ENCODE data around the gene MIS12. TPM values are rescaled to one million over a fixed set of nuclear protein-coding genes. Genes with fewer than 3 reads are reported as not detected.
A peak's percentile ranks its signal among the peaks of the same experiment; 100 is the strongest.

MIS12 gene
- total and polyA plus RNA-seq, 2 of the 4 experiments (the other 2 are of a cell fraction): 7.5 to 11.7 TPM

DNA sequence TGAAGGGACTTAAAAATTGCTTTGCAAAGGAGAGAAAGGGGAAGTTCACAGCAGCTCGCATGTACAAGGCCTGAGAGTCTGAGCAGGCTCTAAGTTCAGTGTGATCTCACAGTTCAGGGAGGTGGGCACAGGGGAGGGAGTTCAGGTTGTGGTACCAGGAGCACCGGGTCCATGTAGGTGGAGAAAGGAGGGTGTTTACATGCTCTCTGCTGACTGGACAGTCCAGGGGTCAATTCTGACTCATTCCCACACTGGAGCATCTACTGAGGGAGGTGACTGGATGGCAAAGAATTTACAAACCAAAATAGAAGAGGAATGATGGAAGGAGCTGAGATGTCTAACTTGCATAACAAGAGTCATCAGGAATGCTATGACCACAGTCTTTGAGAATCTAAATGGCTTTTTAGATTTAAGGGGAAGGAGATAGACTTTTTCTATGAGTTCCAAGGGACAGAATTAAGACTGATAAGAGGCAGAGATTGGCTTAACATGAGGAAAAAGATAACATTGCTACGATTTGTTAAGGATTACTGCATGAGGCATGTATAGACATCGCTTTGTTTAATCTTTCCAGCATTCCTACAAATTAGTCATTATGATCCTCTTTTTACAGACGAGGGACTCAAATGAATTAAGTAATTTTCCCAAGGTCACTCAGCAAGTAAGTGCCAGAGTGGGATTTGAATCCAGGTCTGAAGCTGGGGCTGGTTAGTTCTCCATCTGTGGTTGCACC is 29.9 kb downstream of the MIS12 start:
- in situ Hi-C loops (cut with MboI; ENCODE audit: low sequenced_read_pairs): no loop called here

More for the DNA sequence above, 29.9 kb downstream of the MIS12 start:
- POLR2A ChIA-PET (ENCODE audit: unreplicated experiment): interaction anchor here (1.5 kb wide), 1 partner anchor 30 kb away, joined by 3 read pairs; the partner anchor contains the start of genes DERL2 and MIS12
- Histone ChIP-seq H2BK120ac (ENCODE audit: low read depth, low read length) (peak overlapping the region; percentile 98), H2AFZ (replicated peaks; ENCODE audit: low read length, poor library complexity) (peak overlapping the region; percentile 52), H3K18ac (ENCODE audit: low read depth, low read length) (peak overlapping the region; percentile 97), H3K36me3 (ENCODE audit: control insufficient read depth, insufficient read depth, low read length) (peaks cover 5% of the 10 kb centered on the region; the same call in 1 of the 2 replicates), H2AK9ac (replicated peaks; ENCODE audit: low read depth, low read length, poor library complexity) (peak overlapping the region; percentile 71), H3K9ac (ENCODE audit: low read depth, low read length) (peak overlapping the region; percentile 43), H3K27ac (ENCODE audit: insufficient read depth, low read length) (peak overlapping the region; percentile 99), H4K20me1 (ENCODE audit: insufficient read depth, low read length) (peaks cover 3% of the 10 kb centered on the region; the same call in 1 of the 2 replicates), H3K14ac (replicated peaks; ENCODE audit: low read depth, low read length) (peak overlapping the region; percentile 93), H3K4me1 (ENCODE audit: control insufficient read depth, insufficient read depth, low read length) (peaks cover 20% of the 10 kb centered on the region), H2BK15ac (ENCODE audit: low read depth, low read length) (peak overlapping the region; percentile 96; the same call in 2 of the 3 replicates), H2AK5ac (ENCODE audit: low read depth, low read length) (peak overlapping the region; percentile 97), H2BK20ac (ENCODE audit: low read depth, low read length) (peak overlapping the region; percentile 99), H3K56ac (ENCODE audit: extremely low read depth, insufficient read depth, low read length) (peak overlapping the region; percentile 95), H2BK5ac (ENCODE audit: low read depth, low read length, poor library complexity, severe bottlenecking) (peak overlapping the region; percentile 98), H3K27me3 (ENCODE audit: control insufficient read depth, insufficient read depth, low read length) (no peaks in the 10 kb centered on the region), H3K23ac (ENCODE audit: low read depth, low read length) (peak overlapping the region; percentile 93), H3K9me1 (ENCODE audit: insufficient read depth, low read length) (peaks cover 31% of the 10 kb centered on the region), H3K79me1 (ENCODE audit: low read depth in 1 of 2, low read length in 2 of 2) (peaks cover 9 to 31% of the 10 kb centered on the region in 2 experiments), H3K9me3 (ENCODE audit: control insufficient read depth, insufficient read depth, low read length) (no peaks in the 10 kb centered on the region), H3K4me2 (ENCODE audit: low read depth, low read length) (peak overlapping the region; percentile 60), H4K91ac (ENCODE audit: insufficient read depth, low read depth, low read length) (peak overlapping the region; percentile 99), H4K8ac (ENCODE audit: low read depth in 2 of 2, low read length in 2 of 2) (peak overlapping the region; percentile 86 to 97), H3K4me3 (ENCODE audit: insufficient read depth, low read depth, low read length) (no peak overlapping the region), H3K4ac (ENCODE audit: low read depth, low read length) (peak overlapping the region; percentile 97), H4K5ac (ENCODE audit: low read depth, low read length) (peak overlapping the region; percentile 97)
- CTCF ChIA-PET: interaction anchor here (1.2 to 1.3 kb wide), 2 partner anchors 10 to 16 kb away, joined by 3 to 4 read pairs; a partner anchor contains a TSS
- TF ChIP-seq MAFK (IDR thresholded peaks at IDR 0.05; ENCODE audit: low read depth, low read length) (peak; percentile 86), FOS (IDR thresholded peaks at IDR 0.05; ENCODE audit: low read depth, low read length) (peak; percentile 100), NFE2L2 (IDR thresholded peaks at IDR 0.05; ENCODE audit: low read depth, low read length) (peak; percentile 57; the same call in 1 of the 2 replicates), CEBPB (IDR thresholded peaks at IDR 0.05; ENCODE audit: low read depth, low read length) (peak; percentile 82), BHLHE40 (IDR thresholded peaks at IDR 0.05; ENCODE audit: low read depth, low read length) (peak; percentile 71), ELK1 (IDR thresholded peaks at IDR 0.05; ENCODE audit: borderline replicate concordance, low read depth, low read length) (no peak), MAZ (IDR thresholded peaks at IDR 0.05; ENCODE audit: borderline replicate concordance, low read depth, low read length) (peak; percentile 40; the same call in 1 of the 2 replicates), CHD1 (IDR thresholded peaks at IDR 0.05; ENCODE audit: low read depth, low read length) (no peak)
- WGBS, 2 experiments (ENCODE audit: extremely low coverage in 2 of 2, insufficient read length in 1 of 2): no CpG with 5 or more reads among the region's 5 CpGs
- dilution Hi-C loops (cut with HindIII; ENCODE audit: low sequenced_read_pairs, unreplicated experiment): no loop called here
- no TSS peak for BruUV-seq (replicated peaks)
- peak; percentile 95 for ATAC-seq (ENCODE audit: low read depth)
- intact Hi-C loops (cut with micrococcal nuclease): loop anchor here (1.0 kb wide), 2 partner anchors 8 to 30 kb away; partner anchors contain the start of genes DERL2 and MIS12
- DNase-seq: peak; percentile 100

Measured in IMR-90 (cell line).